Measurements from ENCODE around the gene KIAA0825.
"Not testable (repeated sequence)": the region's sequence is repeated elsewhere in the genome, so short reads cannot be mapped to it uniquely, and the experiment has no call there.

The KIAA0825 gene

GRCh38 chr5:94614156-94614805 is 4.1 kb downstream of the KIAA0825 start:
- no peak for DNase-seq (ENCODE audit: low read depth)
- no peak overlapping the region for H3K4me3 ChIP-seq (ENCODE audit: low read depth, low read length)
- TF ChIP-seq POLR2A (IDR thresholded peaks at IDR 0.05; ENCODE audit: extremely low read depth, insufficient read length), result no peak
- no peak for TF ChIP-seq MYC (IDR thresholded peaks at IDR 0.05; ENCODE audit: low read depth, low read length)

- TF ChIP-seq MYC (IDR thresholded peaks at IDR 0.05; ENCODE audit: low read depth, low read length) (no peak), POLR2A (IDR thresholded peaks at IDR 0.05; ENCODE audit: extremely low read depth, insufficient read length) (no peak), CTCF (IDR thresholded peaks at IDR 0.05; ENCODE audit: low read depth, low read length) (peak; percentile 36), MAX (IDR thresholded peaks at IDR 0.05; ENCODE audit: low read depth, low read length) (no peak)
- peak; percentile 54 for DNase-seq (ENCODE audit: low read depth)
These were observed 4.8 kb downstream of the KIAA0825 start for GRCh38 chr5:94613583-94613982.

GRCh38 chr5:94595281-94595840 is 23.0 kb downstream of the KIAA0825 start:
- no peak for TF ChIP-seq CTCF (IDR thresholded peaks at IDR 0.05; ENCODE audit: low read depth, low read length)
- no peak for TF ChIP-seq POLR2A (IDR thresholded peaks at IDR 0.05; ENCODE audit: extremely low read depth, insufficient read length)
- no peak for TF ChIP-seq MYC (IDR thresholded peaks at IDR 0.05; ENCODE audit: low read depth, low read length)
- DNase-seq (ENCODE audit: low read depth), result peak; percentile 7
- H3K4me3 ChIP-seq (ENCODE audit: low read depth, low read length), result no peak overlapping the region

More at GRCh38 chr5:94613583-94613982, 4.8 kb downstream of the KIAA0825 start:
- no peak overlapping the region for H3K4me3 ChIP-seq (ENCODE audit: low read depth, low read length)

- TF ChIP-seq MAX (IDR thresholded peaks at IDR 0.05; ENCODE audit: low read depth, low read length) (no peak), POLR2A (IDR thresholded peaks at IDR 0.05; ENCODE audit: extremely low read depth, insufficient read length) (no peak), CTCF (IDR thresholded peaks at IDR 0.05; ENCODE audit: low read depth, low read length) (no peak), MYC (IDR thresholded peaks at IDR 0.05; ENCODE audit: low read depth, low read length) (no peak)
- no peak overlapping the region for H3K4me3 ChIP-seq (ENCODE audit: low read depth, low read length)
- DNase-seq (ENCODE audit: low read depth), result no peak
These were observed 40.7 kb downstream of the KIAA0825 start for GRCh38 chr5:94577466-94578245.

GRCh38 chr5:94575196-94575595 is 43.2 kb downstream of the KIAA0825 start:
- no peak overlapping the region for H3K4me3 ChIP-seq (ENCODE audit: low read depth, low read length)
- TF ChIP-seq MAX (IDR thresholded peaks at IDR 0.05; ENCODE audit: low read depth, low read length) (no peak), CTCF (IDR thresholded peaks at IDR 0.05; ENCODE audit: low read depth, low read length) (no peak), MYC (IDR thresholded peaks at IDR 0.05; ENCODE audit: low read depth, low read length) (no peak), POLR2A (IDR thresholded peaks at IDR 0.05; ENCODE audit: extremely low read depth, insufficient read length) (no peak)
- DNase-seq (ENCODE audit: low read depth), result no peak

- not testable (repeated sequence) for DNase-seq (ENCODE audit: low read depth); H3K4me3 ChIP-seq (ENCODE audit: low read depth, low read length)
These were observed 45.1 kb downstream of the KIAA0825 start for GRCh38 chr5:94573349-94573748.
